Activated naive CD8-positive, alpha-beta T cell (primary cell): ENCODE data around the gene RIPK3.
A peak's percentile ranks its signal among the peaks of the same experiment; 100 is the strongest.
"Not testable (repeated sequence)": the region's sequence is repeated elsewhere in the genome, so short reads cannot be mapped to it uniquely, and the experiment has no call there.

ENCODE experiments used
- H3K27ac Mint-ChIP-seq: one replicate; pipeline ENCODE4 v1.8.0; 2021; ENCODE audit warnings: mixed read lengths
- H3K27me3 Mint-ChIP-seq: one replicate; pipeline ENCODE4 v1.8.0; 2021; ENCODE audit warnings: mixed read lengths
- H3K36me3 Mint-ChIP-seq: one replicate; pipeline ENCODE4 v1.8.0; 2021; ENCODE audit warnings: mixed read lengths
- H3K4me1 Mint-ChIP-seq: one replicate; pipeline ENCODE4 v1.8.0; 2021; ENCODE audit warnings: low read depth, mixed read lengths
- H3K4me3 Mint-ChIP-seq: one replicate; pipeline ENCODE4 v1.8.0; 2021; ENCODE audit warnings: mild to moderate bottlenecking, mixed read lengths
- H3K9me3 Mint-ChIP-seq: one replicate; pipeline ENCODE4 v1.8.0; 2021; ENCODE audit warnings: low read depth, mixed read lengths

RIPK3 gene

DNA sequence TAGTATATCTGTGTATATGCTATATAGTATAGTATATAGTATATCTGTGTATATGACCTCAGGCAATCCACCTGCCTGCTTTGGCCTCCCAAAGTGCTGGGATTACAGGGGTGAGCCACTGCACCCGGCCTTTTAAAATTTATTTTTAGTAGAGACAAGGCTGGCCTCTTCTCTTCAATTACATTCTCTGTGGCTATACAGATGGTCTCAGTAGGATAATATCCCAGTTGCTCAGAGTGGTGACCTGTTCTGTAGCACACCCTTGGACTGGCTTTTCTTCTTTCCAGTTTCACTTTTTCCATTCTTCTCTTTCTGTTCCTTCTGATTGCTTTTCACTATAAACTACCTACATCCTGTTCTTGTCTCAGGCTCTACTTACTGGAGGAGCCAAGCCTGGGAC is 25.1 kb upstream of the RIPK3 start:
- no peak overlapping the region for H3K4me3 Mint-ChIP-seq
- H3K9me3 Mint-ChIP-seq = no peaks in the 10 kb centered on the region
- peak overlapping the region; percentile 1 for H3K27ac Mint-ChIP-seq
- H3K36me3 Mint-ChIP-seq = peaks cover 2% of the 10 kb centered on the region
- H3K27me3 Mint-ChIP-seq = peaks cover 26% of the 10 kb centered on the region
- peaks cover 24% of the 10 kb centered on the region for H3K4me1 Mint-ChIP-seq

DNA sequence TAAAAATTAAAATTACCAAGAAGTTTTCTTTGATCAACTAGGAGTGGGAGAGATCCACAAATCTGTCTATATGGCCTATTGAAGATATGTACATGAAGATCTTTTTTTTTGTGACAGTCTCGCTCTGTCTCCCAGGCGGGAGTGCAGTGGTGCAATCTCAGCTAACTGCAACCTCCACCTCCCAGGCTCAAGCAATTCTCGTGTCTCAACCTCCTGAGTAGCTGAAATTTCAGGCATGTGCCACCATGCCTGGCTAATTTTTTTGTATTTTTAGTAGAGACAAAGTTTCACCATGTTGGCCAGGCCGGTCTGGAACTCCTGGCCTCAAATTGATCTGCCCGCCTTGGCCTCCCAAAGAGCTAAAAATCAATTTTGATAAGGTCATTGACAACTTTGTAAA is 23.6 kb upstream of the RIPK3 start:
- peaks cover 24% of the 10 kb centered on the region for H3K27me3 Mint-ChIP-seq
- no peak overlapping the region for H3K27ac Mint-ChIP-seq
- peaks cover 24% of the 10 kb centered on the region for H3K4me1 Mint-ChIP-seq
- no peak overlapping the region for H3K4me3 Mint-ChIP-seq
- peaks cover 2% of the 10 kb centered on the region for H3K36me3 Mint-ChIP-seq
- no peaks in the 10 kb centered on the region for H3K9me3 Mint-ChIP-seq

DNA sequence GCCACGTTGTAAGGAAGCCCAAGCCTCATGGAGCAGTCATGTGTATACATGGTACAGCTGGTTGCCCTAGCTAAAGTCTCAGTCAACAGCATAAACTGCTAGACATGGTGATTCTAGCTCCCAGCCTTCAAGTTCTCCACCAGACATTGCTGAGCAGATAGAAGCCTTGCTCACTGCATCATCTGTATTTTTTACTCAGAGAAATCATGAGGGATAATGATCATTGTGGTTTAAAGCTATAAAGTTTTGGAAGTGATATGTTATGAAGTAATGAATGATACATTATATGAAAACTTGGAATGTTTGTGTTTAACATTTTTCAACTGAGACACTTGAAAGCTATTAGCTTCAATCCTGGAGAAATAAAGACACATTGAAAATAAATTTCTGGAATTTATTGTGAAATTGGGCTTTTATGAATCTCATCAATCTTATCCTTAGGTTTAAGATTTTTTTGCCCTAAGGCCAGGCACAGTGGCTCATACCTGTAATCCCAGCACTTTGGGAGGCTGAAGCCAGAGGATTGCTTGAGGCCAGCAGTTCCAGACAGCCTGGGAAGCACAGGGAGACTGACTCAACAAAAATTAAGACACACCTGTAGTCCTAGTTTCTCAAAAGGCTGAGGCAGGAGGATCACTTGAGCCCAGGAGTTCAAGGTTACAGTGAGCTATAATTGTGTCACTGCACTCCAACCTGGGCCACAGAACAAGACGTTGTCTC is 22.6 kb upstream of the RIPK3 start:
- H3K27me3 Mint-ChIP-seq = peaks cover 20% of the 10 kb centered on the region
- H3K4me1 Mint-ChIP-seq = peaks cover 19% of the 10 kb centered on the region
- H3K4me3 Mint-ChIP-seq = no peak overlapping the region
- H3K36me3 Mint-ChIP-seq = peaks cover 2% of the 10 kb centered on the region
- no peak overlapping the region for H3K27ac Mint-ChIP-seq
- H3K9me3 Mint-ChIP-seq = no peaks in the 10 kb centered on the region

DNA sequence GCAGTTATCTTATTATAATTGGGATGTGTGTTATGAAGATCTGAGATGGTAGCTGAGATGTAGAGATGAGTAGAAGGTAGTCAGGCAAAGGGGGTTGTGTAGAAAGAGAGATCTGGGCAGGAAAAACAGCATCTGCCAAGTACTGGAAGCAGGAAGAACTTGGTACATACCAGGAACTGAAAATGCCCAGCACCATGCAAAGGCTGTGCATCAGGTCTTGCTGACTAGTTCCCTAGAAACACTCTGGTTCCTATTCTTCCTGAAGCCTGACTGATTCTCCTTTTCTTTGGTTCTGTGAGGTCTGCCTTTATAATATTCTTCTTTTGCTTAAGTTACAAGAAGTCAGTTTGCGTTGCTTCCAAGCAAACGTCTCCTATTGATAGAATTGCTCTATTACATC is 21.5 kb upstream of the RIPK3 start:
- Mint-ChIP-seq H3K27me3 (peaks cover 16% of the 10 kb centered on the region), H3K27ac (no peak overlapping the region), H3K36me3 (peaks cover 2% of the 10 kb centered on the region), H3K4me1 (peaks cover 12% of the 10 kb centered on the region), H3K9me3 (no peaks in the 10 kb centered on the region), H3K4me3 (no peak overlapping the region)

DNA sequence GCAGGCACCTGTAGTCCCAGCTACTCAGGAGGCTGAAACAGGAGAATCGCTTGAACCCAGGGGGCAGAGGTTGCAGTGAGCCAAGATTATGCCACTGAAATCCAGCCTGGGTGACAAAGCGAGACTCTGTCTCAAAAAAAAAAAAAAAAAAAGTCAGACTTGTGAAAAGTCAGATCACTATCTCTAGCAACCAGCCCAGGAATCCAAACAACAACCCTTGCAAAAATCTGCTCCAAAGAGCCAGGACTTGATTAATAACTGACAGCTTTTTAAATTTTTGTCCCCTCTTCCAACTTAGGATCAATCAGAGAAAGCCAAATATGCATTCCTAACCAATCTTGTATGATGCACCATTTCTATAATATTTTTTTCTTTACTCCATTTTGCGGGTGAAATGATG is 20.5 kb upstream of the RIPK3 start:
- Mint-ChIP-seq H3K27me3 (peaks cover 9% of the 10 kb centered on the region), H3K27ac (no peak overlapping the region), H3K4me3 (no peak overlapping the region), H3K4me1 (peaks cover 4% of the 10 kb centered on the region), H3K9me3 (no peaks in the 10 kb centered on the region), H3K36me3 (peaks cover 2% of the 10 kb centered on the region)

DNA sequence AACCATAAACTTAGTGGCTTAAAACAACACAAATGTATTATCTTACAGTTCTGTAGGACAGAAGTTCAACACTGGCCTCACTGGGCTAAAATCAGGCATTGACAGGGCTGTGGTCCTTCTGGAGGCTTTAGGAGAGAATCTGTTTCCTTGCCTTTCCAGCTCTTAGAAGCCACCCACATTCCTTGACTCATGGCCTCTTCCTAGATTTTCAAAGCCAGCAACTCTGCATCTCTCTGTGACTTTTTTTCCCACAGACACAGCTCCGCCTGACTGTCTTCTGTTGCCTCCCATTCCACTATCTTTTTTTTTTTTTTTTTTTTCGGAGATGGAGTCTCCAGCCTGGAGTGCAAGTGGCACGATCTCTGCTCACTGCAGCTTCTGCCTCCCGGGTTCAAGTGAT is 16.4 kb upstream of the RIPK3 start:
- Mint-ChIP-seq H3K27ac (no peak overlapping the region), H3K36me3 (peaks cover 2% of the 10 kb centered on the region), H3K4me3 (no peak overlapping the region), H3K9me3 (no peaks in the 10 kb centered on the region), H3K27me3 (peaks cover 6% of the 10 kb centered on the region), H3K4me1 (no peaks in the 10 kb centered on the region)

DNA sequence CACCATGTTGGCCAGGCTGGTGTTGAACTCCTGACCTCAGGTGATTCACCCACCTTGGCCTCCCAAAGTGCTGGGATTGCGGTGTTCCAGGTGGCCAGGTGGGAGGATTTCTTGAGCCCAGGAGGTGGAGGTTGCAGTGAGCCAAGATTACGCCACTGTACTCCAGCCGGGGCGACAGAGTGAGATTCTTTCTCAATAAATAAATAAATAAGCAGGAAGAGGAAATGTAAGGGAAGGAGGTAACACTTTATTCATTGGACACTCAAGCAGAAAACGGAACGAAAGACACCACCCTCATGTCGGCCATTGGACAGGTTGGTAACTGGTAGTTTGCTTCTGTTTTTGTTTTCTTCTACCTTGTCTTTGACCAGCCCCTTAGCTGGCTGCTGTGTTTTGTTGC is 15.2 kb upstream of the RIPK3 start:
- H3K27ac Mint-ChIP-seq = no peak overlapping the region
- H3K27me3 Mint-ChIP-seq = peaks cover 12% of the 10 kb centered on the region
- no peaks in the 10 kb centered on the region for H3K4me1 Mint-ChIP-seq
- H3K4me3 Mint-ChIP-seq = no peak overlapping the region
- H3K9me3 Mint-ChIP-seq = no peaks in the 10 kb centered on the region
- H3K36me3 Mint-ChIP-seq = no peaks in the 10 kb centered on the region

DNA sequence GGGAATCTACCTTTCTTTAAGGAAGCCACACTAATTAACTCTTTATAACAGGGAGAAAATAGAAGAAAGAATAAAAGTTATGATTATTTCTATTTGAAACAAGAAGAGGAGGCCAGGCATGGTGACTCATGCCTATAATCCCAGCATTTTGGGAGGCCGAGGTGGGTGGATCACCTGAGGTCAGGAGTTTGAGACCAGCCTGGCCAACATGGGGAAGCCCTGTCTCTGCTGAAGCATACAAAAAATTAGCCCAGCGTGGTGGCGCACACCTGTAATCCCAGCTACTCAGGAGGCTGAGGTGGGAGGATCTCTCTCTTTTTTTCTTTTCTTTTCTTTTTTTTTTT is 14.7 kb upstream of the RIPK3 start:
- peaks cover 16% of the 10 kb centered on the region for H3K27me3 Mint-ChIP-seq
- H3K9me3 Mint-ChIP-seq, H3K36me3 Mint-ChIP-seq, H3K4me3 Mint-ChIP-seq, H3K27ac Mint-ChIP-seq, H3K4me1 Mint-ChIP-seq: not testable (repeated sequence)

DNA sequence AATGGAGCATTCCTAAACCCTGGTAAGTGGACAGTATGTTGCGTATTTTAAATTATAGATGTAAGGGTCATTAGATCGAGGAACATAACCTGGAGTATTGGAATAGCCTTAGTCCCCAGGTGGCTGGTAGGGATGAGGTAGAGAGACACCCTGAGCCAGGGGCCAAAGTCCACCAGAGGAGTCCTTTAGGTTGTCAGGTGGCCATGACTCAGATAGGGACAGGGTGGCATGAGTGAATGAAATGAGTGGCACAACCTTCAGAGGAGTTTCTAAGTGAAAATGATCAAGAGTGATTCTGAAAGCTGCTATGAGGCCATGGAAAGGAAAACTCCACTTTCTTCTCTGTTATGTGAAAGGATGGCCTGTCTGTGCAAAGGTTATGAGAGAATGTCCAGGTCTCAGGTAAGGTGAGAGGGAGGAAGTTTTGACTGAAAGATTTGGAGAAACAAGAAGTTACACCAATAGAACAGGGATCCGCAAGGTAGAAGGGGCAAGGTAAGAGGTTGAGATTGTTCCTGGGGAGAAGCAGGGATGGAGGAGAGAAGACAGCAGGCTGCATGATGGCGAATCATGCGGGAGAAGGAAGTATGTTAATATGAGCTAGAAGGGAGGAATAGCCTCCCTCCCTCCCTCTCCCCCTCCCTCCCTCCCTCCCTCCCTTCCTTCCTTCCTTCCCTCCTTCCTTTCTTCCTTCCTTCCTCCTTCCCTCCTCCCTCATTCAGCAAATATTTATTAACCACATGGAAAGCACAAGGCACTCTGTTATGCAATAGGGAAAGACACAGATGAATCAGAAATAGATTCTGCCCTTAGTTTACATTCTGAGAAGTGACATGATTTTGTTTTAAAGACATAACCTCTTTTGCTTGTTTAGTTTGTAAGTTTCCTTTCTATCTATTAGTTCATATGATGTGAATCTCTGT is 14.0 kb upstream of the RIPK3 start:
- Mint-ChIP-seq H3K4me3 (no peak overlapping the region), H3K9me3 (no peaks in the 10 kb centered on the region), H3K27me3 (peaks cover 18% of the 10 kb centered on the region), H3K36me3 (no peaks in the 10 kb centered on the region), H3K27ac (no peak overlapping the region), H3K4me1 (no peaks in the 10 kb centered on the region)

DNA sequence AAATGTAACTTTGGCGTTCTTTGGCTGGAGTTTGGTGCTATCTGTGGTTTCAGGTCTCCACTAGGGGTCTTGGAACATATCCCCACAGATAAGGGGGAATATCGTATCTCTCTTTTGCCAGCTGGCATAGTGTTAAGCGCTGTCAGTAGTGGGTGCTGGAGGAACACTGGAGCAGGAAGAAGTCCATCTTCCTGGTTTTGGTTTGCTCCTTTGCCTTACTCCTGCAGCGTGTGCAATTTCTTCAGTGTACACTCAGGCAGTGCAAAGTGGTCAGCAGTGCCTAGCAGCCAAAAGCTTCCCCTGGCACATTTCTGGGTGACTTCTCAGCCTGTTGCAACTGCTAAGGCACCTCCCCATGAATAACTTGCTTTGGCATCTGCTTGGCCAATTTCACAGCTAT is 11.7 kb upstream of the RIPK3 start:
- no peak overlapping the region for H3K27ac Mint-ChIP-seq
- peaks cover 24% of the 10 kb centered on the region for H3K27me3 Mint-ChIP-seq
- no peaks in the 10 kb centered on the region for H3K36me3 Mint-ChIP-seq
- no peaks in the 10 kb centered on the region for H3K9me3 Mint-ChIP-seq
- H3K4me3 Mint-ChIP-seq = no peak overlapping the region
- no peaks in the 10 kb centered on the region for H3K4me1 Mint-ChIP-seq

DNA sequence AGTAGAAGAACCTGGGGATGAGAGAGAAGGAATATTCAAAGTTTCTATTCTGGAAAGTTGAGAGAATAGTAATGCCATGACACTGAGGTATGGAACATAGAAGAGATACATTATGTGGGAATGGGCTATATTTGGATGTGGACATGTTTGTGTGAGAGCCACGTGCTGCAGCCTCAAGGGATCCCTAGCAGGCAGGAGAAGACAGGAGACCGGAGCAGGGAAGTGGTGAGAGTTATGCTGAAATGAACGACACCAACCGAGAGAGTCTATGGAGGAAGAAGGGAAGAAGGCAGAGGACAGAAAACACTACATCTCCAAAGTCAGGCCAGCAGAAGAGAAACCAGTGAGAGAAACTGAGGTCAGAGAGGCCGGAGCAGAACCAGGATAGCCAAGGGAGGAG is 10.0 kb upstream of the RIPK3 start:
- Mint-ChIP-seq H3K4me3 (no peak overlapping the region), H3K36me3 (no peaks in the 10 kb centered on the region), H3K4me1 (no peaks in the 10 kb centered on the region), H3K27ac (no peak overlapping the region), H3K27me3 (peaks cover 26% of the 10 kb centered on the region), H3K9me3 (no peaks in the 10 kb centered on the region)

DNA sequence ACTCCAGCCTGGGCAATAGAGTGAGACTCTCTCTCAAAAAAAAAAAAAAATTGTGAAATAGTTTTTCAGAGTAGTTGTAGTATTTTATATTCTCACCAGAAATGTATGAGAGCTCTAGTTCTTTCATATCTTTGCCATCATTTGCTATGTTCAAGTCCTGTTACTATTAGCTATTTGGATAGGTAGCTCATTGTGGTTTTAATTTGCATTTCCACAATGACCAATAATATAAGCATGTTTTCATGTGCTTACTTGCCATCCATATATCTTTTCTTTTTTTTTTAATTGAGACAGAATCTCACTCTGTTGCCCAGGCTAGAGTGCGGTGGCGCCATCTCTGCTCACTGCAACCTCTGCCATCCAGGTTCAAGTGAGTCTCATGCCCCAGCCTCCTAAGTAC is 8.4 kb upstream of the RIPK3 start:
- no peaks in the 10 kb centered on the region for H3K36me3 Mint-ChIP-seq
- H3K4me1 Mint-ChIP-seq = no peaks in the 10 kb centered on the region
- H3K27me3 Mint-ChIP-seq = peaks cover 26% of the 10 kb centered on the region
- H3K4me3 Mint-ChIP-seq = no peak overlapping the region
- H3K27ac Mint-ChIP-seq = no peak overlapping the region
- no peaks in the 10 kb centered on the region for H3K9me3 Mint-ChIP-seq

DNA sequence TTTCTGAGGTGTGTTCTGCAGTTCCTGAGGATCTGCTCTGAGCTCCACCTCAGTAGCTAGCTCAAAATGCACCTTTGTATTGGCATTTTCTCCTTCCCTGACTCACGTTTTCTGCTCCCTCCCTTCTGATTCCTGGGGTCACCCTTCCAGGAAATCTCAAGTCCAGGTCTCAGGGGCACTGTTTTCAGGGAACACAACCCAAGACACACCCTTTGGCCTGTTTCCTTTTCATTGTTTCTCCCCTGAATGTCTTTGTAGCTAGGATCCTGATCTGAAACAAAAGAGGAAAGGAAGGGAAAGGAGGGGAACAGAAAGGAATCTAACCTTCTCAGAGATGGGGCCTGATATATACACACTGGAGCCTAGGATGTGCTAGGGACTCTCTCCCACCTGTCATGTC is 7.3 kb upstream of the RIPK3 start:
- H3K4me3 Mint-ChIP-seq = no peak overlapping the region
- H3K27ac Mint-ChIP-seq = no peak overlapping the region
- H3K9me3 Mint-ChIP-seq = no peaks in the 10 kb centered on the region
- no peaks in the 10 kb centered on the region for H3K4me1 Mint-ChIP-seq
- peaks cover 23% of the 10 kb centered on the region for H3K27me3 Mint-ChIP-seq
- H3K36me3 Mint-ChIP-seq = no peaks in the 10 kb centered on the region

DNA sequence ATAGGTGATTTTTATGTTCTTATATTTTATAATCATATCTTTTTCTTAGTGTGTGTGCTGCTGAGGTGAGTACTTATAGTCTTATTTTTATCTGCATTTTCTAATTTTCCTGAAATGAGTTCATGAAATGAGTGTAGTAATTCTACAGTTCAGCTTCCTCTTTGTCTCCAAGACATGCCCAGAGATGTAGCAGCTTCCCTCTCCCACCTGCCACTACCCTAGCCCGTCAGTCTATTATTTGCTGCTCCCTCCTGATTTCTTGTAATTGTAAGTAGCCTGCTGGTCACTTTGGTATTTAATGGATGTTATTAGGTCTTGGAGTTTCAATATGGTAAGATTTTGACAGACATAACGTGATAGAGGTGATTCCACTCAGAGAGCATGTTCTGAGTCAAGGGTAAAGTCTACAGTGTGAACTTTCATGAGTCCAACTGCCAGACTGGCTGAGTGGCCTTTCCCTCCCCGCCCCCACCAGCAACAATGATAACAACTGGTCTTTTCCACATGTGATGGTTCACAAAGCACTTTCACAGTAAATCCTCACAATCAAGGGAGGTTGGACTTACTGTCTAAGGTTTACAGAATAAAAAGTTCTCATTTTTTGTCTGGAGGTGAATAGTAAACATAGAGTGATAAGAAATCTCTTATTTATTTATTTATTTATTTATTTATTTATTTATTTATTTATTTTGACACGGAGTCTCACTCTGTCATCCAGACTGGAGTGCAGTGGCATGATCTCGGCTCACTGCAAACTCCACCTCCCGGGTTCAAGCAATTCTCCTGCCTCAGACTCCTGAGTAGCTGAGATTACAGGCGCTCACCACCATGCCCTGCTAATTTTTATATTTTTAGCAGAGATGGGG is 4.2 kb upstream of the RIPK3 start:
- no peak overlapping the region for H3K27ac Mint-ChIP-seq
- peaks cover 11% of the 10 kb centered on the region for H3K27me3 Mint-ChIP-seq
- peaks cover 9% of the 10 kb centered on the region for H3K4me1 Mint-ChIP-seq
- H3K36me3 Mint-ChIP-seq = no peaks in the 10 kb centered on the region
- no peaks in the 10 kb centered on the region for H3K9me3 Mint-ChIP-seq
- no peak overlapping the region for H3K4me3 Mint-ChIP-seq

DNA sequence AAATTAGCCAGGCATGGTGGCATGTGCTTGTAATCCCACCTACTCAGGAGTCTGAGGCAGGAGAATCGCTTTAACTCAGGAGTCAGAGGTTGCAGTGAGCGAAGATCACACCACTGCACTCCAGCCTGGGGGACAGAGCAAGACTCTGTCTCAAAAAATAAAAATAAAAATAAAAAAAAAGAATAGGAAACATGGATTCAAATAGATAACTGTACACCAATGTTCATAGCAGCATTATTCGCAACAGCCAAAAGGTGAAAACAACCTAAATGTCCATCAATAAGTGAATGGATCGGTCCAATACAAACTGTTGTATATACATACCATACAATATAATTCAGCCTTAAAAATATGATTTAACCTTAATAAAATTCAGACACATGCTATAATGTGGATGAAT is 3.1 kb upstream of the RIPK3 start:
- Mint-ChIP-seq H3K4me1 (peaks cover 17% of the 10 kb centered on the region), H3K9me3 (no peaks in the 10 kb centered on the region), H3K4me3 (no peak overlapping the region), H3K27me3 (peaks cover 11% of the 10 kb centered on the region), H3K27ac (no peak overlapping the region), H3K36me3 (no peaks in the 10 kb centered on the region)
